Limb (tissue), 2 donors: ENCODE results near the gene GRIN2C.
A peak's percentile ranks its signal among the peaks of the same experiment; 100 is the strongest.

Source experiments
- DNase-seq, 2 donors: peaks; one replicate each; pipeline ENCODE4 v3.0.0-alpha.2; 2016; ENCODE audit errors: extremely low spot score in 2 of 2

The GRIN2C gene

DNA sequence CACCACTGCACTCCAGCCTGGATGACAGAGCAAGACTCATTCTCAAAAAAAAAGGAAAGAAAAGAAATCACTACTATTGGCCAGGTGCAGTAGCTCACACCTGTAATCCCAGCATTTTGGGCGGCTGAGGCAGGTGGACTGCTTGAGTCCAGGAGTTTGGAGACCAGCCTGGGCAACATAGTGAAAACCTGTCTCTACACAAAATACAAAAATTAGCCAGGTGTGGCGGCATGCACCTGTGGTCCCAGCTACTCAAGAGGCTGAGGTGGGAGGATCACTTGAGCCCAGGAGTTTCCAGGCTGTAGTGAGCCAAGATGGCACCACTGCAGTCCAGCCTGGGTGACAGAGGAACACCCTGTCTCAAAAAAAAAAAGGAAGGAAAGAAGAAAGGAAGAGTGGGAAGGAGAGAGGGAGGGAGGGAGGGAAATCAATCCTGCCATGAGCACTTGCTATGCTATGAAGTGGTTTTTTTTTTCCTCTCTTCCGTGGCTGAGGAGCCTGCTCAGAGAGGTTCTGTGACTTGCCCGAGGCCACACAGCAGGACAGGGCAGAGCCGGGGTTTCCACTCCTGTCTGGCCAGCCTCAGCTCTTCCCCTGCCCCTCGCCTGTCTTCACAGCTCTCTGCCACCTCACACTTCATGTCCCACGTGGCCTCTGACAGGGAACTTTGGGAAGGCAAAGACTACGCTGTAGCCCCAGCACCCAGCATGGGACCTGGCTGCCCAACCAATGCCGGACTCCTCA is 10.9 kb downstream of the GRIN2C start:
- DNase-seq: no peak

DNA sequence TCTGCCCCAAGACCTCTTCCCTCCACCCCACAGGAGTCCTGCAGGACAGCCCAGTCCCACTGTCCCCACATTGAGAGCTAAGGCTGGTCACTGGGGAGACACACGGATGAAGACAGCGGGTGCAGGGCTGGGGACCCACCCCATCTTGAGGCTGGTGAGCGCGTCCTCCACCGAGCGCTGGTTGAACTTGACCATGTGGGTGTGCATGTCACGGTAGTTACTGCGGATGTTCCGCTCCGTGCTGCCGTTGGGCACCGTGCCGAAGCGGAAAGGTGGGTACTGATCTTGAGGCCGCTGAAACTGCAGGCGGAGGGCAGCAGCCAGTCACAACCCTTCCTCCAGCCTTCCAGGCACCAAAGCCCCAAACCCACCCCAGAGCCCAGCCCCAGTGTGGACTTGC is 13.1 kb downstream of the GRIN2C start:
- DNase-seq: no peak

DNA sequence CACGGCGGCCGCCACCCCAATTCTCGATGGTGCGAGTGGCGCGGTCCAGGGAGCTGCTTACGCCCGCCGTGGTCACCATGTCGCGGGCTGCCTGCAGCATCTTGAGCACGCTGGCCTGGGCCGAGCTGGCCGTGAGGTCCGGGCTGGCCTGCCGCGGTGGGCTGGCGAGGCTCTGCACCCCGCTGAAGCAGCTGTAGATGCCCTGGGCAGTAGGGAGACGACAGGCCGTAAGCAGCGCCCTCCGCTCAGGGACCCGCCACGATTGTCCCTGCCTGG is 16.4 kb downstream of the GRIN2C start:
- DNase-seq: no peak

DNA sequence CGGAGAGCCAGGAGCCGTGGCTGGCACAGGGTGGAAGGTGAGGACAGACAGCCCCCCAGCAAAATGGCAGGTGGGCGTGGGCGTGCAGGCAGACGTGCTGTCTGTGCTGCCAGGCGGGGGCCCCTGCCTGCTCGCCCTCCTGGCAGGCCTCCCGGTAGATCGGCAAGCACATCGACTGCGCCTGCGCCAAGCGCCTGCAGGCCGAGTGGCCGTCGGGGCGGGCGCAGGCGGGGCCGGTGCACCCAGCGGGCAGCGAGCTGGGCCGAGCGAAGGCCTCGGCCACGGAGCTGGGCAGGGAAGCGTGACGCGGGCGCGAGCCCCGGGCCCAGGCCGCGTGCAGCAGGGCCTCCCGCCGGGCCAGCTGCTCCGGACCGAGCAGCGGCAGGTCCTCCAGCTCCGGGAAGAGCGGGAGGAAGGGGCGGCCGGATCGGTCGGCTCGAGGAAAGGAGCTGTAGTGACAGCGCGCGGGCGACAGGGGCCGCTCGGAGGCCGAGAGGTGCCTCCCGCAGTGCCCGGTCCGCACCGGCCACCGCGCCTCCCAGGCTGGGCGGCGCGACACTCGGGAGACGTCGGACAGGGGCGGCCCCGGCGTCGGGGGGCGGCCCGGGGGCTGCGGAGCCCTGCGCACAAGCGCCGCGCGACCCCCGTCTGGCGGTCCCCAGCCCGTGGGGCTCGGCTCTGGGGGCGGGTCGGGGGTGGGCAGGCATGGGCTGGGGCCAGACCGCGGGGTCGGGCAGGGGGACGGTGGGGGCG is 16.9 kb downstream of the GRIN2C start:
- peak; percentile 73 to 81 for DNase-seq

DNA sequence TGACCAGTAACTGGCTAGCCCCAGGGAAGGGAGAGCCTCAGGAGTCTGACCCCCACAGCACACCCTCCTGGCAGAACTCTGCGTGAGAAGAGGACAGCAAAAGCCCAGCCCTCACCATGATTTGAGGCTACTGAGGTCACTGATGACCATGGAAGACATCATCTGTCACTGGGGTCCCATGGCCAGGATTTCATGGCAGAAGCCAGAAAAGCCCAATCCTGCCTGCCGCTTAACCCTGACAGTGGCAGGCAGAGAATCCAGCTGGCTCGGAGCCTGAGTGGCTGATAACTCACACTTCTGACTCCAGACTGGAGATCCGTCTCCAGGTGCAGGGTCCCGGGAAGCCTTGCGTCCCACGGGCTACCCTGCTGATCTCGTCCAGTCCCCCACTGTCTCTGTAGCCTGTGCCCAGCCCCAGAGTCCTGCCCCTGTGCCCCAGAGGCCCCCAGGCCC is 17.5 kb downstream of the GRIN2C start:
- no peak for DNase-seq

DNA sequence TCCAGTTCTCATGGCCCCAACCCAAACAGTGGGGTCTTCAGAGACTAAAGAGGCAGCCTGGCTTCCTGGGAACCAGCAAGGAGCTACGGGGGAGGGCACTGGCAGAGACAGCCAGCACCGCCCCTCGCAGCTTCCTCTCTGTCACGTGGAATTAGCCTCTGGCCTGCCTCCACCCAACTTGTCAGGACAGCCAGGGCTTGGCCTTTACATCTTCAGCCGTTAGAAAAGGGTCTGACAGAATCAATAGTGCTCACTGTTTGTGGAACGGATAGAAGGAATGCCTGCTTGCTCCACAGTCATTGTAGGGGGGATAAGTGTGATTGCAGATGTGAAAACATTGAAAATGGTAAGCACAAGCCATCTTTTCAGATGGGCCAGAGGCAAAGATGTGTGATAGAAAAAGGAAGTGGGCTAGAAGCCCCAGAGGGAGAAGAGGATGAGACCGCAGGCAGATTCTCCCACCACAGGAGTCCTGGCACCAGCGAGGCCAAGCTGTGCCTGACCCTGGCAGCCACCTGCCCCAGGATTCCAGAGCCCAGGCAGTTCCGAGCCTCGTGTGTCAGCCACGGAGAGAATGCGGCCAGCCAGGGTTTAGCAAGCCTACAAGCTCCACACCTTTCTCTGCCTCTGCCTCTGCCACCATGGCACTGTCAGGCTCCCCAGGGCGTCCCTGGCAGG is 18.6 kb downstream of the GRIN2C start:
- DNase-seq: peak in 1 of 2 donors; percentile 38

DNA sequence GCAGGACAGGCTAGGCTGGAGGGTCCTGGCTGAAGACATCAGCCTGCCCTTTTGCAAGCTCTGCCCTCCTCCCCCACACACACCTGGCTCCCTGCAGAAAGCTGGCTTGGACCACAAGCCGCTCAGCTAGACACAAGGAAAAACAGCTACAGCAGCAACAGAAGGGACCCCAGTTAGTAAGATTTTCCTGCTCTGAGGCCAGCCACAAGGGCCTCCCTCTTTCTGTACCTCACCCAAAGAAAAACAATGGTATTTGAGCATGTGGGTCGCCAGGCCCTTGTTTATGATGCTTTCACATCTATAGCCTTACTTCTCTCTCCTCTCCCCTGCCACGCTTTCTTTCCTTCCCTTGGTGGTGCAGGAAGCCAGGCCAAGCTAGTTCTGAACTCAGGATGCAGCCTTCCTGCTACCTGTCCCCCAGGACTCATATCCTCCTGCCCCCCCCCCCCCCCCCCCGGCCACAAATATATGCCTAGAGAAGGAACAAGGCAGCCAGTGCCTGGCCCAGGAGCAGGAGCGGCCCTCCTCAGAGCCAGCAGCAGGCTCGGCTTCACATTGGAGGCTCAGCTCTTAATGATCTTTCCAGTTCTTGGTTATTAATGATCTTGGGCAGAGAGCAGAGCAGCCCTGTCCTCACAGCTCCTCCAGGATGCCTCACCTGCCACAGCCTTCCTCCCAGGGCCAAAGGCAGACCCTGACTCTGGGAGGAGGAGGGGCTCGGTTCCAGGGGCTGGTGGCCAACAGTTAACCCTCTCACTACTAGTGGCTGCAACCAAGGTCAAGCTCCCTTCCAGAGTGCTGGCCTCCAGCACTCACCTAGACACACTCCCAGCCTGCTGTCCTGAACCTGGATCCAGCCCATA is 19.5 kb downstream of the GRIN2C start:
- DNase-seq: peak in 1 of 2 donors; percentile 61

DNA sequence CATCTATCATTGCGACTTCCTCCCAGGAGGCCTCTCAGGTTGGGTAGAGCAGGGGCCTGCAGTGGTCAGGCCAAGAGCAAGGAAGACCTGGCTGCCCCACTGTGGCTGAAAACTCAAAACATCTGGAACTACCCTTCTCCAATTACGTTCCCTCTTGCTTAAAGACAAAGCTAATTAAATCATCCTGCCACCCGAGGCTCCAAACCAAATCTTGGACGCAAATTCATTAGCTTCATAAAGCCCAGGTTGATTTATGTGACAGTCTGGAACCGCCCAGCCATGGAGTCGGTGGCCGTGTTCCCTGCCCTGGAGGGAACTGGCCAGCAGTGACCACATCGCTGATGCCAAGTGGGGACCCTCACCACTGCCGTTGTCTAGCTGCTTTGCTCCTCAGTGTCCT is 21.4 kb downstream of the GRIN2C start:
- no peak for DNase-seq

DNA sequence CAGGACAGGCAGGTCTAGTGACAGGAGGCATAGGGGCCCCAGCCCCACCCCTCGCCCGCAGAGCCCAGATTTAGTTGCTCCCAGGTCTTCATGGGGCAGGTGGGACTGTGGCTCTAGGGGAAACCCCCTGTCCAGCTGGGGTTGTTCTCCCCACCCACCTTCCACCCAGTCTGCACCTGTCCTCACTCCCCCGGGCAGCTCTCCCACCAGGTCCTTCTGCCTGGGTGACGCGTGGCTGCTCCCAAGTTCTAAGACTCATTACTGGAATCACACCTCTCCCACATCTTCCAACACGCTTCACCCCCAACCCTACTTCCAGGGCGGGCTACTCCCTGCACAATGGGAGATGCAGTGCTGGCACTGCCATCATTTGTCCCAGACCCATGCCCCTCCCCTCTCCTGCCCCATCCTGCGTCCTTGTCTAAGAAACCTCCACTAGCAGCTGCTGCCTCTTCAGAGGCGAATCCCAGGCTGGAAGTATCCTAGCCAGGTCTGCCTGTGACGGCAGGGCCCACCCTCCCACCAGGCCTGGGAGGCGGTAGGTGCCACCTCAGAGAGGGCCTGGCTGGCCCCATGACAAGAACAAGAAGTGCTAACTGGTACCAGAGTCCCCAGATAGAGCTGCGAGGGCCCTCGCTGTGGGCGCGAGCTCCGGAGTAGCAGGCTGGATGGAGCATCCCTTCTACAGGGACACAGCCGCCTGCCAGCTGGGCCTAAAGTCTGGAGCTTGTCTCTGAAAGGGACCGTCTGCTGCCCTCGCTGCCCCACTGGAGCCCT is 22.8 kb downstream of the GRIN2C start:
- no peak for DNase-seq

DNA sequence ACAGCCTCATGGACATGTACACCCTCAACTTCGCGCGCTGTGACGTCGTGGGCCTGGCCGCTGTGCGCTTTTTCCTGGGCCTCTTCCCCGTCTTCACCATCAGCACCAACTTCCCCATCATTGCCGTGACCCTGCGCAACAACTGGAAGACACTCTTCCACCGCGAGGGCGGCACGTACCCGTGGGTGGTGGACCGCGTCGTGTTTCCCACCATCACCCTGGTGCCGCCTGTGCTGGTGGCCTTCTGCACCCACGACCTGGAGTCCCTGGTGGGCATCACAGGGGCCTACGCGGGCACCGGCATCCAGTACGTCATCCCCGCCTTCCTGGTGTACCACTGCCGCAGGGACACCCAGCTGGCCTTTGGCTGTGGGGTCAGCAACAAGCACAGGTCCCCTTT is 23.5 kb downstream of the GRIN2C start:
- no peak for DNase-seq

DNA sequence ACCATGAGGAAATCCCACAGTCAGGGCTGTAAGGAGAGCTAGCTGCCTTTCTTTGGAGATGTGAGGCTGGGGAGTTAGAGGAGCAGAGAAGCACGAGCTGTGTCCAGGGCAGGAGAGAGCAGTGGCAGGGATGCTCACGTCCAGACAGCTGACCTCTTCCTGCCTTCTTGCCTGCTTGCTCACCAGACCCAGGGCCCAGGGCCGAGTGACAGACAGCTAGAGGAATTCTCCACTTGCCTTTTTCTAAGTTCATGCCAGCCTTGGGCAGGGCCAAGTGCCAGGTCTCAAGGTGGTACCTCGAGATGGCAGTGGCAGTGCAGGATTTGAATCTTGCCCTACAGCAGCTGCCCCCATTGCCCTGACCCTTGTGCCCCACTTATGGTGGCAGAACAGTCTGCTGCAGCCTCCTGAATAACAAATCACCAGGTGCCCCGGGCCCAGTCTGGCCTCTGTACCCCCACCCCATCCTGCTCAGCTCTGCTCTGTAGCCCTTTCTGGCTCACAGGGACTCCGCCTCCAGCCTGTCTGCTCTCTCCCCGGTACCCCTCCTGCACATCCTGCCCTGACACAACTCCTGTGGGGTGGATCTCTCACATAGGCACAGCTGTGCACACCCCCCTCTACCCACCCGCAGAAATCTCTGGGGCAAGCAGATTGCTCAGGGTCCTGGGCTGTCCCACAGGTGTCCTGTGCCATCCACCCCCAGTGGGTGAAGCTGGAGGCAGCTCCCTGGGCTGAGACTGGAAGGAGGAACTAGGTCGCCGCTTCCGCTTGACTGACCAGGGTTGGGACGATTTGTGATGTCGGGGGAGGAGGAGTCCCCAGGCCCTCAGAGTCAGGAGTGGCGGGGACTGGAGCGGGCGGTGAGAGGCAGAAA is 25.9 kb downstream of the GRIN2C start:
- no peak for DNase-seq

DNA sequence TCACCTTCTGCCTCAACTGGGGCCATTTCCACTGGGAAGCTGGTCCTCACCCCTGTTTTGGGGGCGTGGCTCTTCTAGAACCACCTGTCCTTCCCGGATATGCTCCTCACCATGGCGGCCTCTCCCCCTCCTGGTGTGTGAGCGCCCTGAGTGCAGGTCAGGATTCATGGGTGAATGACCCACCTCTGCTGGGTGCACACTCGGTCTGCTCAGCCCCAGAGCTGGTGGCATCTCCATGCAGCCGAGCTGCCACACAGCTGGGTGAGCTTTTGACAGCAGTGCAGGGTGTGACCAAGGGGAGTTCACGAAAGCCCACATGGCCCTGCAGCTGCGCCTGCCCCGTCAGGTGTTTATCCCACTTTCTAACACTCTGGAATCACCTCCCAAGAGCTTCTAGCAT is 27.3 kb downstream of the GRIN2C start:
- DNase-seq: no peak

DNA sequence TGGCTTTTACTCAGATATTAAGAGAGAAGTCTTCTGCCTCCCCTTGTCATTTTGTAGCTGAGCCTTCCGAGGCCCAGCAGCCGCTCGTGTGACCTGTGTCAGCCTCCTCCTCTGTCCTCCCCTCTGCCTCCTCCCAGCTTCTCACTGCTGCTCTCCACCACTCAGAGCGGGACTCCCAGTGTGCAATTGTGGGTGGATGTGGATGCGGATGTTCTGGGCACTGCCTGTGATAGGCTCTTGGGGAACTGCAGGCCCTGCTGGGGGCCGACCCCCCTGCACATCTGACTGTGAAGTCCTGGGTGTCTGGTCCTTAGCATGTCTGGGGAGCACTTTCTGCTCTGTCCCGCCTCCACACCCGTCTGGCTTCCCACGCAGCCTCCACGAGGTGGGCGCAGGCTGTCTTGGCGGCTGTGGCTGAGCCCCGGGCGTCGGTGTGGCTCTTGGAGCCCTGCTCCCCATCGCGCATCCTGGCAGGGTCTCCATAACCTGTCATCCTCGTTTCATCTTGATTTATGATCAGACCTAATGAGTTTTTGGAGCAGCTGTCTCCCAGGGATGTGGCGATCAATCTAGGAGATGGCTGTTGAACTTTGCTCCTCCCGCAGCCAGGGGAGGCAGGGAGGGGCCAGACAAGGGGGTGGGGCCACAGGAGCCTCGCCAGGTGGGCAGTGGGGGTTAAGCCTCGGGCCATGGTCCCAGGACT is 28.1 kb downstream of the GRIN2C start:
- DNase-seq: no peak

DNA sequence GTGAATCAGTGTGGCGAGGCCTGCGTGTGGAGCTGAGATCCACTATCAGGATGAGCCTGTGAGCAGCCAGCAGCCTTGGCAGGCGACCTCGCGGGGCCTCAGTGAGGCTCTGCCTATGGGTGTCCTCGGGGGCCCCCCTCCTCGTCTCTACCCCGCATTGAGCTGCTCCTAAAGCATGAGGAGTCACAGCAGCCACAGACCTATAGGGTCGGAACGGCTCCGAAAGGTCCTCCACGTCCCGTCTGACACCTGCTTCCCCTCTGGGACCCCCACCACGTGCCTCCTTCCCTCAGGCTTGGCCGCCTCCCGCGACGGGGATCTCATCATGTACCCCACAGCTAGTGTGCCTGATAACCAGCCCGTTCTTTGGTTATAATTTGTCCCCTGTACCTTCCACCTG is 28.8 kb downstream of the GRIN2C start:
- no peak for DNase-seq

DNA sequence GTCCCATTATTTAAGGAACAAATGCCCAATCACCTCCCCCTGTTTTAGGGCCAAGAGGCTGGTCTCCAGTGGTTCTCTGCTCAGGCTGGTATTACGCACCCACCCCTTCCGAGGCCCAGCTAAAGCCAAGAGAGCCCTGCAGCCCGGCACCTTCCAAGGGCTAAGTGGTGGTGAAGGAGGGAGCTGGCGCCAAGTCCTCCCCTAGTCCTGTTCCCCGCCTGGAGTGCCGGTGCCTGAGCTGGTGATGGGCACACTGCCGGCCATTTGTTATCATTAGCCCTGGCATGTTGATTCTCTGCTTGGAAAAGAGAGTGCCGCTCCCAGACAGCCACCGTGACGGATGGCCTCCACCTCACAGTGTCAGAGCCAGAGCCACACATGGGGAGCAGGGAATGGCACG is 31.9 kb downstream of the GRIN2C start:
- DNase-seq: no peak

DNA sequence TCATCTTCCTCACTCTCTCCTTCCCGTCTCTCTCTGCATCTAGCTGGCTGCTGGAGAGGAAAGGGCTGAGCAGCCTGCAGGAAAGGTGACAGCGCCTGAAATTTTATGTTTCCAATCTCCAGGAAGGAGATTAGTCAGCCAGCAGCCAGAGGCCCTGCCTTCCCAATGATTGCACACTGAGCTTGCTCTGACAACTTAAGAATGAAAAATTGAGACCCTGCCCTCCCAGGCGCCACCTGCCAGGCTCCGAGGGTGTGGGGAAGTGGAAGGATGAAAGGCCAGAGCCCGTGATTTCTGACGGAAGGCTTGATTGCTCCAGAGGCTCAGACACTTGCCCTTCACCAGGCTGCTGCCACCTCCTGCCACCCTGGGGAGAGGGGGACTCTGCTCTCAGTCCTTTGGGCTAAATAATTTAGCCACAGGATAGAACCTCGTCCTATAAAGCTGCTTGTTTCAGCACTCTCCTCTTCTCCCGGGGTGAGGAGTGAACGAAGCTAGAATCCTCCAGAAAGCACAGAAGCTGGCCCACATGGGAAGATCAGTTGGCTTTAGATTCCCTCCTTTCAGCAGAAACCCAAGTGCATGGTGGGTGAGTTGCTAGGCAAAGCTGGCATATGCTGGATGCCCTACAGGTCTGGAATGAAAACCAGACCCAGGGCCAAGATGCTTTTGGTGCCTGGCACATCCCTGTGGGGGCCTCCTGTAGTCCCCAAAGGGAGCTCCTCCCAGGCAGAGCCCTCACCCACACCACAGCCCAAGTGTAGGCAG is 33.5 kb downstream of the GRIN2C start:
- no peak for DNase-seq

DNA sequence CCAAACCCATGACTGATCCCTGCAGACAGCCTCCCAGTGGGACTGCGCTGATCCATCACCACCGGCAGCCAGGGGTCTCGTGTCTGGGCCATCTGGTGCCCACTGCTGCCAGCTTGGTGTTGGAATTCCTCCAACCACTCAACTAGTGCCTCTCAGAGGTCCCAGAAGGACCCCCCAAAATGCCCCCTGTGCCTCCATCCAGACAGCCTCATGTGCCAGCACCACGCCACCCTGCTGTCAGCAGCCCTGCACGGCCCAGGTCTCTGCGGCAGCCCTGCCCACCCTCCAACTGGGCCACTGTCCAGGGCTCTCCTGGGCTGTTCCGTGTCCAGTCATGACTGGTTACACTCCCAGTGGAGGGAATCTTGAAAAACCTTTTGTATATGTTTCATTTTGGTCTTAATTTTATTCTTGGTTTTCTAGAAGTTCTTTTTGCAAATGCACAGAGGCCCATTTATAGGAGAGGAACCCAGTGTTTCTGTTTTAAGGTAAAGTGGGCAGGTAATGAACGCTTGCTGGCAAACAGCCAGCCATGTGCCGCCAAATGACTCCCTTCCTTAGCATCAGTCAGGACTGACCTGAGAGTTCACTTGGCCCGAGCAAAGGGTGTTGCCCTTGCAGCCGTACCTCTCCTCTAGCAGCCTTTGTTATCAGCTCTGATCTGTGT is 34.6 kb downstream of the GRIN2C start:
- no peak for DNase-seq

DNA sequence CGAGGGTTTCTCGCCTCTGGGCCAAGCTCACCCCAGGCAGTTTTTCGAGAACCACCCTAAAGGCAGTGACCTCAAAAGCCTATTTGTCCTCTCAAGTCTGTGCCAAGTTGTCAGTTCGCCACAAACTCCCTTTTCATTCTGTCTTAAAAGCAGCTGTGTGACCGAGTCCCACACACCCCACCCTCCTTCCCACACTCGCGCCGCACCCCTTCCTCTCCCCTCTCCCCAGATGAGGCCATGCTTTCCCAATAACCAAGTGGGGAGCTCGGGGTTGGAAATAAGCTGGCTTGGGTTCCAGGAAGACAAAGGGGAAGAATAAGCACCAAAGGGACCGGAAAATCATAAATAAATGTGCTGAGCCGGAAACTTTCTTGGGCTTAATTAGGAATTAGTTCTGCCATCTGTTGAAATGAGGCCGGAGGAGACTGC is 36.7 kb downstream of the GRIN2C start:
- peak in 1 of 2 donors; percentile 51 for DNase-seq
